K562 (cell line): ENCODE data around the gene CRHR1. TPM values are rescaled to one million over a fixed set of nuclear protein-coding genes. Genes with fewer than 3 reads are reported as not detected.

Experiments
- ATAC-seq: fragments of 200-7000 bp; cut with Tn5 transposase; 3 replicates; pipeline ENCODE4 v1.9.1; 2020; ENCODE audit warnings: moderate library complexity
- BruUV-seq: library from RNA; stranded (reverse); fragments of 400-500 nt; replicated peaks from 2 replicates; lab custom pipeline; 2021; lab: Mats Ljungman, UMichigan
- CTCF ChIA-PET: fragments of 300-600 bp; formaldehyde crosslinking; extraction: SDS; loops from one replicate; lab custom pipeline; 2021; ENCODE audit warnings: low intra/inter-chr PET ratio; lab: Yijun Ruan, JAX
- POLR2A ChIA-PET: fragments of 300-600, 350-650 bp; sonication (Branson Sonifier 250); formaldehyde crosslinking; extraction: SDS; loops from one replicate; lab custom pipeline; 2021; ENCODE audit warnings: antibody characterized with exemption, inconsistent platforms; lab: Yijun Ruan, JAX
- DNase-seq, 4 experiments: peaks; one replicate each; pipeline versions ENCODE4 v3.0.0 to v3.0.0-alpha.2; 2011 to 2018; ENCODE audit warnings: low spot score in 3 of 4, mixed read lengths in 3 of 4; ENCODE audit errors: extremely low read depth in 1 of 4
- FAIRE-seq: peaks from 2 replicates; lab custom pipeline; 2011; peaks lifted over from hg19 to GRCh38; lab: Jason Lieb, UNC
- H2AFZ ChIP-seq: 2 replicates; pipeline ENCODE4 v1.6.0; 2011; ENCODE audit warnings: low read depth, low read length, control low read depth, inconsistent platforms
- H3K27ac ChIP-seq: fragments of 200-600 bp; 3 replicates; pipeline ENCODE4 v1.8.0; 2011; ENCODE audit warnings: low read depth, mild to moderate bottlenecking, control low read depth, inconsistent platforms, low read length, moderate library complexity, mixed read lengths; ENCODE audit errors: extremely low read depth
- H3K27me3 ChIP-seq, 2 experiments: fragments of 300-600 bp in 1 of 2; 2 replicates in 1 of 2; 3 replicates in 1 of 2; pipeline versions ENCODE4 v1.6.0 to v1.8.0; 2011; ENCODE audit warnings: inconsistent platforms in 2 of 2, low read length in 2 of 2, mild to moderate bottlenecking in 1 of 2, mixed read lengths in 1 of 2, moderate library complexity in 1 of 2; ENCODE audit not compliant: control insufficient read depth in 2 of 2, insufficient read depth in 2 of 2
- H3K36me3 ChIP-seq: fragments of 300-600 bp; 3 replicates; pipeline ENCODE4 v1.8.0; 2011; ENCODE audit warnings: mild to moderate bottlenecking, low read length, inconsistent platforms; ENCODE audit not compliant: control insufficient read depth, insufficient read depth
- H3K4me1 ChIP-seq, 2 experiments: fragments of 200-600 bp in 1 of 2; replicated peaks in 1 of 2; 2 replicates in 1 of 2; 3 replicates in 1 of 2; pipeline versions ENCODE4 v1.5.1 to v1.8.0; 2011; ENCODE audit warnings: inconsistent platforms in 2 of 2, low read length in 2 of 2, mild to moderate bottlenecking in 1 of 2, mixed read lengths in 1 of 2, moderate library complexity in 1 of 2; ENCODE audit not compliant: control insufficient read depth in 2 of 2, insufficient read depth in 2 of 2
- H3K4me2 ChIP-seq: 2 replicates; pipeline ENCODE4 v1.6.1; 2011; ENCODE audit warnings: low read length, control low read depth, inconsistent platforms, mixed read lengths; ENCODE audit not compliant: insufficient read depth
- H3K4me3 ChIP-seq: fragments of 200-600 bp; sonication (generic), shearing (Covaris generic); 2 replicates; pipeline ENCODE4 v1.5.1; 2016; ENCODE audit warnings: control low read depth, inconsistent platforms
- H3K79me2 ChIP-seq: fragments of 200-600 bp; 3 replicates; pipeline ENCODE4 v1.8.0; 2011; ENCODE audit warnings: low read length, inconsistent platforms; ENCODE audit not compliant: control insufficient read depth, insufficient read depth
- H3K9ac ChIP-seq, 2 experiments: 2 replicates each; pipeline versions ENCODE4 v1.6.0 to v1.6.1; 2011; ENCODE audit warnings: low read depth in 2 of 2, low read length in 2 of 2, control low read depth in 1 of 2, inconsistent platforms in 1 of 2, mild to moderate bottlenecking in 1 of 2, mixed read lengths in 1 of 2; ENCODE audit not compliant: insufficient read depth in 1 of 2
- H3K9me1 ChIP-seq: one replicate; pipeline ENCODE4 v1.6.0; 2011; ENCODE audit warnings: inconsistent platforms, mild to moderate bottlenecking, low read length, moderate library complexity; ENCODE audit not compliant: control insufficient read depth, insufficient read depth
- H3K9me3 ChIP-seq: replicated peaks from 2 replicates; pipeline ENCODE4 v1.5.1; 2011; ENCODE audit warnings: low read depth, low read length, inconsistent platforms; ENCODE audit not compliant: control insufficient read depth, insufficient read depth
- H4K20me1 ChIP-seq: replicated peaks from 2 replicates; pipeline ENCODE4 v1.6.1; 2011; ENCODE audit warnings: low read length, inconsistent platforms, mixed read lengths; ENCODE audit not compliant: control insufficient read depth, insufficient read depth
- ARNT ChIP-seq, 2 experiments: fragments of 450-650 bp; IDR thresholded peaks; 2 replicates each; pipeline ENCODE4 v1.6.1; 2016; ENCODE audit warnings: mild to moderate bottlenecking in 1 of 2
- ELF1 ChIP-seq: fragments of 200-800 bp; sonication (Bioruptor generic); IDR thresholded peaks from 2 replicates; pipeline ENCODE4 v1.6.1; 2016; ENCODE audit warnings: missing genetic modification characterization, missing compliant biosample characterization
- FIP1L1 ChIP-seq: fragments of 200-400 bp; formaldehyde crosslinking; IDR thresholded peaks from 2 replicates; pipeline ENCODE4 v1.6.1; 2018; ENCODE audit warnings: mild to moderate bottlenecking, low read depth, low read length; ENCODE audit not compliant: poor library complexity, severe bottlenecking
- KDM5B ChIP-seq: fragments of 200-600 bp; sonication (generic); IDR thresholded peaks from 2 replicates; pipeline ENCODE4 v1.6.1; 2012; ENCODE audit warnings: low read depth, mild to moderate bottlenecking, moderate library complexity, low read length, control low read depth, inconsistent platforms; ENCODE audit not compliant: insufficient replicate concordance
- NR1H2 ChIP-seq: sonication (generic); formaldehyde crosslinking; IDR thresholded peaks from 2 replicates; pipeline ENCODE4 v1.4.0; 2020; ENCODE audit warnings: mild to moderate bottlenecking, missing genetic modification reagents
- RBM22 ChIP-seq: fragments of 200-400 bp; formaldehyde crosslinking; IDR thresholded peaks from 2 replicates; pipeline ENCODE4 v1.6.1; 2018; ENCODE audit warnings: low read length, low read depth; ENCODE audit not compliant: poor library complexity, severe bottlenecking
- RFX5 ChIP-seq: IDR thresholded peaks from 2 replicates; pipeline ENCODE4 v1.6.1; 2011; ENCODE audit warnings: low read depth, mild to moderate bottlenecking, improper control_type of control experiment, low read length
- TFE3 ChIP-seq: fragments of 450-650 bp; formaldehyde crosslinking; IDR thresholded peaks from 2 replicates; pipeline ENCODE4 v1.4.0; 2020; ENCODE audit warnings: mild to moderate bottlenecking, mixed read lengths
- XRCC4 ChIP-seq: IDR thresholded peaks from one replicate; pipeline ENCODE4 v1.6.1; 2011; ENCODE audit not compliant: insufficient read depth, insufficient read length; ENCODE audit errors: extremely low read depth
- ZBTB5 ChIP-seq: fragments of 450-650 bp; IDR thresholded peaks from 2 replicates; pipeline ENCODE4 v1.6.1; 2017; ENCODE audit warnings: antibody characterized with exemption
- ZNF407 ChIP-seq: fragments of 450-650 bp; IDR thresholded peaks from 2 replicates; pipeline ENCODE4 v1.6.1; 2016; ENCODE audit warnings: low read depth
- WGBS: fragments of 100-300 bp; shearing (Covaris generic); methylation state at CpG from one replicate; pipeline ENCODE4 v1.1.6; 2016; ENCODE audit warnings: low coverage, mixed read lengths; ENCODE audit not compliant: insufficient coverage; ENCODE audit errors: missing lambda C conversion rate; 5-methylcytosine and 5-hydroxymethylcytosine counted together
- in situ Hi-C: fragments of 300-500 bp; cut with MboI; formaldehyde crosslinking; loops from 4 replicates; pipeline ENCODE4 v1.15.0; 2018; ENCODE audit warnings: inconsistent platforms, mixed read lengths
- intact Hi-C: fragments of 100-400 bp; cut with micrococcal nuclease; formaldehyde crosslinking; loops from 2 replicates; pipeline ENCODE4 v1.14.2; 2022
- polyA plus RNA-seq, 8 experiments: library from polyadenylated mRNA; depleted of rRNA in 4 of 8; stranded (reverse) in 5 of 8; unstranded in 3 of 8; fragments of >200 nt; fragmentation: Nextera tagmentation in 2 of 8; fragmentation: Illumina TruSeq in 1 of 8; extraction: Ambion mirVana in 2 of 8; extraction: Trizol in 1 of 8; gene quantifications; 2 replicates each; pipeline versions ENCODE4 v1.2.1 to v1.2.3, GENCODE V29; 2011 to 2014; ENCODE audit warnings: inconsistent platforms in 1 of 8, missing spikeins in 1 of 8
- total RNA-seq, 7 experiments: library from RNA; depleted of rRNA in 6 of 7; stranded (reverse); fragments of >200 nt in 6 of 7; fragmentation: Illumina TruSeq in 2 of 7; extraction: Trizol in 2 of 7; gene quantifications; 2 replicates each; pipeline versions ENCODE4 v1.2.1 to v1.2.3, GENCODE V29; 2011 to 2021; ENCODE audit warnings: low replicate concordance in 1 of 7

The CRHR1 gene
- total and polyA plus RNA-seq, 9 of the 15 experiments (the other 6 are each of a cell fraction or from before 2014, with no cell fraction given) = 0.05 TPM; not detected in 8

GRCh38 chr17:45776896-45777295 lies 7.2 kb upstream of the CRHR1 start:
- intact Hi-C loops = no loop called here
- no peak overlapping the region for H3K4me3 ChIP-seq
- ChIA-PET POLR2A (interaction anchor here (1.1 kb wide), 1 partner anchor 21 kb away, joined by 3 read pairs; no protein-coding TSS in a partner anchor), CTCF (no interaction called here)
- H3K4me2 ChIP-seq = no peak overlapping the region
- H3K36me3 ChIP-seq = no peaks in the 10 kb centered on the region
- H3K27me3 ChIP-seq = peaks cover 8 to 57% of the 10 kb centered on the region in 2 experiments; a peak in 3 of 5 replicates
- BruUV-seq = no TSS peak
- no peaks in the 10 kb centered on the region for H3K9me1 ChIP-seq
- H4K20me1 ChIP-seq = peaks cover 4% of the 10 kb centered on the region
- ATAC-seq (no peak), DNase-seq (no peak), FAIRE-seq (no peak)
- H3K79me2 ChIP-seq = no peaks in the 10 kb centered on the region
- no peak overlapping the region; a peak in 1 of 4 replicates for H3K9ac ChIP-seq
- H2AFZ ChIP-seq = no peak overlapping the region
- no peaks in the 10 kb centered on the region for H3K4me1 ChIP-seq
- WGBS = 2% methylated on average over 7 of the region's 7 CpGs
- no peaks in the 10 kb centered on the region for H3K9me3 ChIP-seq
- in situ Hi-C loops = no loop called here
- H3K27ac ChIP-seq = no peak overlapping the region
- TF ChIP-seq RBM22 = no peak
- TF ChIP-seq RFX5 = no peak
- TF ChIP-seq ELF1 (tag) = no peak
- no peak for TF ChIP-seq ZNF407
- TF ChIP-seq ARNT (IDR thresholded peaks at IDR 0.05) = no peak
- TF ChIP-seq NR1H2 (CRISPR knock-in tag) = no peak
- no peak for TF ChIP-seq KDM5B
- TF ChIP-seq ZBTB5 = no peak
- TF ChIP-seq TFE3 (CRISPR knock-in tag) = no peak
- no peak for TF ChIP-seq XRCC4
- no peak for TF ChIP-seq FIP1L1
